OCI-M2 (cell line): ENCODE results near the gene MX2.
"Not testable (repeated sequence)": the region's sequence is repeated elsewhere in the genome, so short reads cannot be mapped to it uniquely, and the experiment has no call there.

Experiments used
- DNase-seq: peaks from one replicate; lab custom pipeline; 2025; ENCODE audit not compliant: unreplicated experiment; lab: John Stamatoyannopoulos, UW

Gene MX2

GRCh38 chr21:41411449-41412089 lies 49.7 kb downstream of the MX2 start:
- DNase-seq = no peak

GRCh38 chr21:41417505-41417904 lies 55.7 kb downstream of the MX2 start:
- DNase-seq = not testable (repeated sequence)

- DNase-seq = no peak
Measured at GRCh38 chr21:41418393-41418792, 56.6 kb downstream of the MX2 start.

- DNase-seq = no peak
Measured at GRCh38 chr21:41418956-41419680, 57.3 kb downstream of the MX2 start.

- no peak for DNase-seq
Measured at GRCh38 chr21:41419921-41420862, 58.4 kb downstream of the MX2 start.

- not testable (repeated sequence) for DNase-seq
Measured at GRCh38 chr21:41420998-41421397, 59.2 kb downstream of the MX2 start.

GRCh38 chr21:41422546-41423304 lies 60.9 kb downstream of the MX2 start:
- no peak for DNase-seq

GRCh38 chr21:41423305-41423636 lies 61.4 kb downstream of the MX2 start:
- DNase-seq = not testable (repeated sequence)

- no peak for DNase-seq
Measured at GRCh38 chr21:41425588-41425953, 63.7 kb downstream of the MX2 start.

GRCh38 chr21:41425954-41426675 lies 64.3 kb downstream of the MX2 start, which contains the start of gene MX1:
Gene MX1 (plus strand): TSS chr21:41426239. CDS start chr21:41432071, 5,832 bp downstream.
- no peak for DNase-seq

GRCh38 chr21:41426676-41427404 lies 65.0 kb downstream of the MX2 start:
- no peak for DNase-seq

GRCh38 chr21:41427556-41427955 lies 65.7 kb downstream of the MX2 start:
- no peak for DNase-seq

- no peak for DNase-seq
Measured at GRCh38 chr21:41428311-41428710, 66.5 kb downstream of the MX2 start.

- DNase-seq = no peak
Measured at GRCh38 chr21:41428847-41429246, 67.0 kb downstream of the MX2 start.

- DNase-seq = no peak
Measured at GRCh38 chr21:41429305-41429704, 67.5 kb downstream of the MX2 start.

- DNase-seq = no peak
Measured at GRCh38 chr21:41429925-41430491, 68.2 kb downstream of the MX2 start.

GRCh38 chr21:41431788-41432548 lies 70.1 kb downstream of the MX2 start:
- no peak for DNase-seq
